ENCODE measurements around the gene RNU6-9. TPM values are rescaled to one million over a fixed set of nuclear protein-coding genes. Genes with fewer than 3 reads are reported as not detected.

RNU6-9 gene
- total RNA-seq, 1 experiment from 2014 or later: not detected

GRCh38 chr19:861141-861755 is 32.0 kb upstream of the RNU6-9 start:
- no peak for DNase-seq (ENCODE audit: low spot score)
- in situ Hi-C loops (cut with HindIII; ENCODE audit: low sequenced_read_pairs): no loop called here

GRCh38 chr19:861756-862580 is 31.3 kb upstream of the RNU6-9 start:
- no peak for DNase-seq (ENCODE audit: low spot score)
- in situ Hi-C loops (cut with HindIII; ENCODE audit: low sequenced_read_pairs): no loop called here

- in situ Hi-C loops (cut with HindIII; ENCODE audit: low sequenced_read_pairs): no loop called here
- DNase-seq (ENCODE audit: low spot score): no peak
These were observed 30.5 kb upstream of the RNU6-9 start for GRCh38 chr19:862581-863314.

- no peak for DNase-seq (ENCODE audit: low spot score)
- in situ Hi-C loops (cut with HindIII; ENCODE audit: low sequenced_read_pairs): no loop called here
These were observed 30.0 kb upstream of the RNU6-9 start for GRCh38 chr19:863315-863620.

- in situ Hi-C loops (cut with HindIII; ENCODE audit: low sequenced_read_pairs): no loop called here
- no peak for DNase-seq (ENCODE audit: low spot score)
These were observed 26.4 kb upstream of the RNU6-9 start for GRCh38 chr19:866769-867300.

- DNase-seq (ENCODE audit: low spot score): no peak
- in situ Hi-C loops (cut with HindIII; ENCODE audit: low sequenced_read_pairs): no loop called here
These were observed 25.9 kb upstream of the RNU6-9 start for GRCh38 chr19:867301-867793.

GRCh38 chr19:867855-868457 is 25.3 kb upstream of the RNU6-9 start:
- DNase-seq (ENCODE audit: low spot score): no peak
- in situ Hi-C loops (cut with HindIII; ENCODE audit: low sequenced_read_pairs): no loop called here

GRCh38 chr19:868458-869244 is 24.6 kb upstream of the RNU6-9 start:
- in situ Hi-C loops (cut with HindIII; ENCODE audit: low sequenced_read_pairs): no loop called here
- DNase-seq (ENCODE audit: low spot score): no peak

- in situ Hi-C loops (cut with HindIII; ENCODE audit: low sequenced_read_pairs): no loop called here
- DNase-seq (ENCODE audit: low spot score): peak; percentile 25
These were observed 23.8 kb upstream of the RNU6-9 start for GRCh38 chr19:869245-870177.

GRCh38 chr19:870314-870713 is 23.0 kb upstream of the RNU6-9 start:
- in situ Hi-C loops (cut with HindIII; ENCODE audit: low sequenced_read_pairs): no loop called here
- no peak for DNase-seq (ENCODE audit: low spot score)

GRCh38 chr19:870963-871401 is 22.3 kb upstream of the RNU6-9 start:
- in situ Hi-C loops (cut with HindIII; ENCODE audit: low sequenced_read_pairs): no loop called here
- DNase-seq (ENCODE audit: low spot score): peak; percentile 25

- DNase-seq (ENCODE audit: low spot score): peak; percentile 44
- in situ Hi-C loops (cut with HindIII; ENCODE audit: low sequenced_read_pairs): no loop called here
These were observed 21.6 kb upstream of the RNU6-9 start for GRCh38 chr19:871446-872265.

- in situ Hi-C loops (cut with HindIII; ENCODE audit: low sequenced_read_pairs): no loop called here
- DNase-seq (ENCODE audit: low spot score): no peak
These were observed 20.9 kb upstream of the RNU6-9 start for GRCh38 chr19:872266-872951.

GRCh38 chr19:873084-873483 is 20.2 kb upstream of the RNU6-9 start:
- in situ Hi-C loops (cut with HindIII; ENCODE audit: low sequenced_read_pairs): no loop called here

GRCh38 chr19:873561-874041 is 19.7 kb upstream of the RNU6-9 start:
- in situ Hi-C loops (cut with HindIII; ENCODE audit: low sequenced_read_pairs): no loop called here
- no peak for DNase-seq (ENCODE audit: low spot score)

More at GRCh38 chr19:873084-873483, 20.2 kb upstream of the RNU6-9 start:
- DNase-seq (ENCODE audit: low spot score): no peak

- in situ Hi-C loops (cut with HindIII; ENCODE audit: low sequenced_read_pairs): no loop called here
These were observed 17.9 kb upstream of the RNU6-9 start for GRCh38 chr19:875265-875879.

More at GRCh38 chr19:875265-875879, 17.9 kb upstream of the RNU6-9 start:
- DNase-seq (ENCODE audit: low spot score): no peak

Data from G401 (cell line).